Breast epithelium (tissue), 3 donors: ENCODE results near the gene BORCS8.

Experiments used
- POLR2A ChIP-seq: fragments of 450-650 bp; IDR thresholded peaks from one replicate; pipeline ENCODE4 v1.6.1; 2016; ENCODE audit warnings: antibody characterized with exemption, mild to moderate bottlenecking, moderate library complexity
- TF ChIP-seq, protein P1 (sequence below), 3 donors: fragments of 450-650 bp; IDR thresholded peaks; one replicate each; pipeline ENCODE4 v1.5.1; 2016 to 2017; ENCODE audit warnings: antibody characterized with exemption in 3 of 3, mild to moderate bottlenecking in 3 of 3, moderate library complexity in 3 of 3

DNA sequence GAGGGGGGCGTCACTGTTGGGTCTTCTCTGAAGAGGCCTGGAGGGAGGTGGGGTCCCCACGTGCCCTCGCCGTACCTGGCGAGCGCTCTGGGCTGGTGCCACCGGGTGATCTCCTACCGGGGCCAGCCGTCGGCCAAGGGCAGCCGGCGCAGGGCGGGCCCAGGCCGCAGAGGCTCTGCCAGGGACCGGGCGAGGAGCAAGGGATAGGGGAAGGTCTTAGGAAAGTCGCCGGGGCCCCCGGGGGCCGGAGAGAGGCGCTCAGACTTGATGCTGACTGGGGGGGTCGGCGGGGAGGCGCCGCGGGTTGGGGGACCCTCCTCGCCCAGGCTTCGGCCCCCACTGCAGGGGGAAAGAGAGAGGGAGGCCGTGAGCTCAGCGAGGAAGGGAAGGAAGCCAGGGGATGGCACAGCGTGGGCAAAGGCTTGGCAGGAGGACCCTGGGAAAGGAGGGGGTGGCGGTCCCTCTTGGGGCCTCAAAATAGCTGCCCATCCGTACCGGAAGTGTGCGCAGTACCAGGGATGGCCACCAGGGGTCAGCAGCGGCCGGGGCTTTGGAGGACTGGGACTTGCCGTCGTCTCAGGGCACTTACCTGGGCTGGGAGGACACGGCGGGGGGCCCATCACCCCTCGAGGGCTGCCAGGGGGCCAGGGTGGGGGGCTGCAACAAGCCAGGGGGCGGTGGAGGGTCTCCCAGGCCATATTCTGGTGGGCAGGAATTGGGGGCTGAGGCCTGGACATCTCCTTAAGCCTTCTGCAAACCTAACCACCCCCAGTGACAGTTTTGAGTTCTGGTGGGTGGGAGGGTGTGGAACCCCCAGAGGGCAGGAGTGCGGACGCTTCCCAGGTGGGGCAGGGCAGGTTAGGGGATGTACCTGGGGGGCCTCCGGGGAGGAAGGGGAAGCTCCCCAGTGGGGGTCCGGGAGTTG lies 46.0 kb downstream of the BORCS8 start:
- TF ChIP-seq, protein P1, sequence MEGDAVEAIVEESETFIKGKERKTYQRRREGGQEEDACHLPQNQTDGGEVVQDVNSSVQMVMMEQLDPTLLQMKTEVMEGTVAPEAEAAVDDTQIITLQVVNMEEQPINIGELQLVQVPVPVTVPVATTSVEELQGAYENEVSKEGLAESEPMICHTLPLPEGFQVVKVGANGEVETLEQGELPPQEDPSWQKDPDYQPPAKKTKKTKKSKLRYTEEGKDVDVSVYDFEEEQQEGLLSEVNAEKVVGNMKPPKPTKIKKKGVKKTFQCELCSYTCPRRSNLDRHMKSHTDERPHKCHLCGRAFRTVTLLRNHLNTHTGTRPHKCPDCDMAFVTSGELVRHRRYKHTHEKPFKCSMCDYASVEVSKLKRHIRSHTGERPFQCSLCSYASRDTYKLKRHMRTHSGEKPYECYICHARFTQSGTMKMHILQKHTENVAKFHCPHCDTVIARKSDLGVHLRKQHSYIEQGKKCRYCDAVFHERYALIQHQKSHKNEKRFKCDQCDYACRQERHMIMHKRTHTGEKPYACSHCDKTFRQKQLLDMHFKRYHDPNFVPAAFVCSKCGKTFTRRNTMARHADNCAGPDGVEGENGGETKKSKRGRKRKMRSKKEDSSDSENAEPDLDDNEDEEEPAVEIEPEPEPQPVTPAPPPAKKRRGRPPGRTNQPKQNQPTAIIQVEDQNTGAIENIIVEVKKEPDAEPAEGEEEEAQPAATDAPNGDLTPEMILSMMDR (IDR thresholded peaks at IDR 0.05), result peak; percentile 89 to 99 (median 94)
- TF ChIP-seq POLR2A, result no peak
